Sigmoid colon (tissue), 4 donors: ENCODE data around the gene PKN1.

Experiments used
- EP300 ChIP-seq, 4 donors: sonication (generic); formaldehyde crosslinking; IDR thresholded peaks; one replicate each; pipeline ENCODE4 v1.6.1; 2017; ENCODE audit warnings: antibody characterized with exemption in 4 of 4
- POLR2A ChIP-seq, 2 donors: fragments of 450-650 bp; IDR thresholded peaks; one replicate each; pipeline ENCODE4 v1.6.1; 2016; ENCODE audit warnings: antibody characterized with exemption in 2 of 2, mild to moderate bottlenecking in 2 of 2, moderate library complexity in 2 of 2
- POLR2AphosphoS5 ChIP-seq, 4 donors: sonication (generic); formaldehyde crosslinking; IDR thresholded peaks; one replicate each; pipeline ENCODE4 v1.6.1; 2017; ENCODE audit warnings: antibody characterized with exemption in 4 of 4
- TF ChIP-seq, protein P1 (sequence below), 4 experiments: fragments of 450-650 bp in 3 of 4; fragments of 200-600 bp in 1 of 4; IDR thresholded peaks; one replicate each; pipeline ENCODE4 v1.5.1; 2016 to 2019; ENCODE audit warnings: antibody characterized with exemption in 4 of 4, mild to moderate bottlenecking in 3 of 4, moderate library complexity in 2 of 4

DNA sequence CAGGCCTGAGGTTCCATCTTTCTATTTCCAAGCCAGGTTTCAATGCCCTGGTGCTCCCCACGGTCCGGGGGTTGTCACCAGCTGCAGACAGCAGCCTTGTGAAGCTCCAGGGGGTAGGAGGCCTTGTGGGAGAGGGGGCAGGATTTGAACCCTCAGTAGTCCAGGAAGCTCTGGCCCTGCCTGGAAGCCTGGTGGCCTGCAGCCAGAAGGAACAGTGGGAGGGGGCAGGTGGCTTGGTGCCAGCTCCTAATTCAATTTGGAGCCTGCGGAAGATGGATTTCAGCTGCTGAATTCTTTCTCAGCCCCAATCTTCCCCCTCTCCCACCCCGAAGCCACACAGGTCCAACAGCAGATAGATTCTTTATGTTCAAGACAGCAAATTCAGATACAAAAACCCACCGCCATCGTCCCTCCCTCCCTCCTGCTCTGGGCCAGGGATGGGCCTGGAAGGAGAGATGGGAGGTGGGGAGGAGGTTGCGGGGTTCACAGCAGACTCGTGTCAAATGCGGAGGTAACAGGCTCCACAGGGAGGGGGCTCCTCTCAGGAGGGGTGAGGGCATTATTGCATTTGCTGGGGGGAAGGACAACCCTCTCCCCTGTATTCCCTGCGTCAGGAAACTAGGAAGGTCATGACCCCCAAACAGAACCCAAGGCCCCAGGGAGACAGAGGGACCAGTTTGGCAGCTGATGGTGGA lies 44.5 kb downstream of the PKN1 start:
- TF ChIP-seq, protein P1, sequence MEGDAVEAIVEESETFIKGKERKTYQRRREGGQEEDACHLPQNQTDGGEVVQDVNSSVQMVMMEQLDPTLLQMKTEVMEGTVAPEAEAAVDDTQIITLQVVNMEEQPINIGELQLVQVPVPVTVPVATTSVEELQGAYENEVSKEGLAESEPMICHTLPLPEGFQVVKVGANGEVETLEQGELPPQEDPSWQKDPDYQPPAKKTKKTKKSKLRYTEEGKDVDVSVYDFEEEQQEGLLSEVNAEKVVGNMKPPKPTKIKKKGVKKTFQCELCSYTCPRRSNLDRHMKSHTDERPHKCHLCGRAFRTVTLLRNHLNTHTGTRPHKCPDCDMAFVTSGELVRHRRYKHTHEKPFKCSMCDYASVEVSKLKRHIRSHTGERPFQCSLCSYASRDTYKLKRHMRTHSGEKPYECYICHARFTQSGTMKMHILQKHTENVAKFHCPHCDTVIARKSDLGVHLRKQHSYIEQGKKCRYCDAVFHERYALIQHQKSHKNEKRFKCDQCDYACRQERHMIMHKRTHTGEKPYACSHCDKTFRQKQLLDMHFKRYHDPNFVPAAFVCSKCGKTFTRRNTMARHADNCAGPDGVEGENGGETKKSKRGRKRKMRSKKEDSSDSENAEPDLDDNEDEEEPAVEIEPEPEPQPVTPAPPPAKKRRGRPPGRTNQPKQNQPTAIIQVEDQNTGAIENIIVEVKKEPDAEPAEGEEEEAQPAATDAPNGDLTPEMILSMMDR (IDR thresholded peaks at IDR 0.05): no peak
- TF ChIP-seq EP300 (IDR thresholded peaks at IDR 0.05): no peak
- TF ChIP-seq POLR2A (IDR thresholded peaks at IDR 0.05): no peak
- TF ChIP-seq POLR2AphosphoS5 (IDR thresholded peaks at IDR 0.05): no peak
